B cell (primary cell): ENCODE measurements around the gene DERA.

Experiments used
- CTCF ChIP-seq: fragments of 200-600 bp; IDR thresholded peaks from one replicate; pipeline ENCODE4 v1.8.0; 2022; ENCODE audit warnings: antibody characterized with exemption, mild to moderate bottlenecking
- EZH2 ChIP-seq: IDR thresholded peaks from 2 replicates; pipeline ENCODE4 v1.6.1; 2012; ENCODE audit warnings: borderline replicate concordance, low read depth, mild to moderate bottlenecking, moderate library complexity, low read length; ENCODE audit not compliant: insufficient read depth, poor library complexity, severe bottlenecking

- TF ChIP-seq EZH2 (no peak), CTCF (no peak)
Observed at GRCh38 chr12:15971211-15971610, 60.1 kb downstream of the DERA start.
